Measurements from ENCODE around the gene GPR65.

DNA sequence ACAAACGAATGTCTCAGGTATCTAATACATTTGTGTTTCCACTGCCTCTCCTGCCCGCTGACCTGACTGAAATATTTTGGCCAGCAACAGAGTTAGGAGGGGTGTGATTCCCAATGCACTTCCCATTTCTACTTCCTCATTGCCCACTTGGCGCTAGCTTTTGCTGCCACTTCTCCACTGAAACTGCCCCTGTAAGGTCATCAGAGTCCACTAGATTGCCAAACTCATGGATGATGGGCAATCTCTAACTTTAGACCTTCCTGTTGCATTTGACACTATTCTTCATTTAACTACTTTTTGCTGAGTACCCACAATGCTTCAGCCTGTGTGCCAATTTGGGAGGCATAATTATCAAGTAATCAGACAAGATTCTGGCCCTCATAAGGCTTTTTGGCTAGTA, 40.8 kb downstream of the GPR65 start:
- TF ChIP-seq, protein P1, sequence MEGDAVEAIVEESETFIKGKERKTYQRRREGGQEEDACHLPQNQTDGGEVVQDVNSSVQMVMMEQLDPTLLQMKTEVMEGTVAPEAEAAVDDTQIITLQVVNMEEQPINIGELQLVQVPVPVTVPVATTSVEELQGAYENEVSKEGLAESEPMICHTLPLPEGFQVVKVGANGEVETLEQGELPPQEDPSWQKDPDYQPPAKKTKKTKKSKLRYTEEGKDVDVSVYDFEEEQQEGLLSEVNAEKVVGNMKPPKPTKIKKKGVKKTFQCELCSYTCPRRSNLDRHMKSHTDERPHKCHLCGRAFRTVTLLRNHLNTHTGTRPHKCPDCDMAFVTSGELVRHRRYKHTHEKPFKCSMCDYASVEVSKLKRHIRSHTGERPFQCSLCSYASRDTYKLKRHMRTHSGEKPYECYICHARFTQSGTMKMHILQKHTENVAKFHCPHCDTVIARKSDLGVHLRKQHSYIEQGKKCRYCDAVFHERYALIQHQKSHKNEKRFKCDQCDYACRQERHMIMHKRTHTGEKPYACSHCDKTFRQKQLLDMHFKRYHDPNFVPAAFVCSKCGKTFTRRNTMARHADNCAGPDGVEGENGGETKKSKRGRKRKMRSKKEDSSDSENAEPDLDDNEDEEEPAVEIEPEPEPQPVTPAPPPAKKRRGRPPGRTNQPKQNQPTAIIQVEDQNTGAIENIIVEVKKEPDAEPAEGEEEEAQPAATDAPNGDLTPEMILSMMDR (IDR thresholded peaks at IDR 0.05; ENCODE audit: low read length), result no peak
- no peak for TF ChIP-seq EZH2 (optimal IDR thresholded peaks at IDR 0.05; ENCODE audit: low read depth, low read length)
